GM21737 (cell line): ENCODE data around the gene SEMA3E.
"Not testable (repeated sequence)": the region's sequence is repeated elsewhere in the genome, so short reads cannot be mapped to it uniquely, and the experiment has no call there.

Experiments
- ATAC-seq: cut with Tn5 transposase; IDR thresholded peaks from one replicate; pipeline ENCODE4 v1.9.1; 2021; ENCODE audit warnings: mild to moderate bottlenecking, moderate library complexity; ENCODE audit not compliant: unreplicated experiment

The SEMA3E gene

DNA sequence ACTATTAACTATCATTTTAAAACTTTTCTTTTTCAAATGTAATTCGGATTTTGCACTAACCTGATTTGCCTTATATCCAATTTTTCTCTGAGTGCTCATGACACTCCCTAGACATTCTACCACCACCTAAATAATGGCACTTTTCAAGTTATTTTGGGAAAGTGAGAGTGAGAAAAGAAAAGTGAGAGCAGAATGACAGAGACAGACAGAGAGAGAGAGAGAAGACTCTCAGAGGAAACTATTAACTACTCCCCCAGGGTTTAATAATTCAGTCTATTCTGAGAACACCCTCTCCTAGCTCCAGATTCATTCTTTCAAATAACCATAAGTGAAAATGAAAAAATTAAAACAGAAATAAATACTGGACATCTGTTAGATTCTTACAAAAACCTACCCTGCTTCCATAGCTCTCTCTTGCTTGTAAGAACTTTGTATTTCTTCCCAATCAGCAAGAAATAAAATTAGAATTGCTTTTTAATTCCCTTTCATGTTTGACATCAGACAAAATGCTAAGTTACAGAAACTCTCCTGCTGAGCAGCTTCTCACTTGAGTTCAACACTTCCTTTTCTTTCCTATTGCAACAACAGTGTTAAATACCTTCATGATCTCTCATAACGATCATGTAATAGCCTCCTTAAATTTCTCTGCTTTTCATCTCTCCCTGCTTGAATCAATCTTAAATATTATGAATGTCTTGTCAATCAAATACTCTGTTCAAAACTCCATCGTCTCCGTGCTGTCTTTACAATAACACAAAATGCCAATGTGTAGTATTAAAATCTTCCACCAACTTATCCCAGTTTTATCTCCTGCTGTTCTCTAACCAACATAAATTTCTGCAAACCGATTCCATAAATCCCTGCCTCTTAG, 191.7 kb downstream of the SEMA3E start:
- ATAC-seq, result no peak

DNA sequence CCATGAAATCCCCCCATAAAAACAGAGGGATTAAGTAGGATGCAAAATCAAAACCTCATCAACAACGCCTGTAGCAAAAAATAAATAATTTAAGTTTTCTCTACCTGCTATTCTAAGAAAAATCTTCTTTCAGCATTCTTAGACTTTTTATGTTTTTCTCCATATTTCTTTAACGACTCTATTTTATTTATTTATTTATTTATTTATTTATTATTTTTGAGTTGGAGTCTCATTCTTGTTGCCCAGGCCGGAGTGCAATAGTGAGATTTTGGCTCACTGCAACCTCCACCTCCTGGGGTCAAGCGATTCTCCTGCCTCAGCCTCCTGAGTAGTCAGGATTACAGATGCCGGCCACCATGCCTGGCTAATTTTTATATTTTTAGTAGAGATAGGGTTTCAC, 192.5 kb downstream of the SEMA3E start:
- ATAC-seq, result no peak

DNA sequence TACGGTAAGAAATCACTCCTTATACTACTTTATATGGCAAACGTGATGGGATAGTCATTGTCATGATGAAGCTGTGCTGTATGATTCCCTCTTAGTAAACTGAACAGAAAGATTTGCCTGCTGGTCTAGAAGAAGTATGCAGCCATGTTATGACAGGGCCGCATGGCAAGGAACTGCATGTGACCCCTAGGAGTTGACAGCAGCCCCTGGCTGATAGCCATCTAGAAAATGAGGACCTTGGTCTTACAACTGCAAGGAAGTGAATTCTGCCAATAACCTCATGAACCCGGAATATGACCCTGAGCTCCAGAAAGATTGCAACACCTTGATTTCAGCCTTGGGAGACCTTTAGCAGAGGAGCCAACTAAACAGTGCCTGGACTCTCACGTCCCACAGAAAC, 193.3 kb downstream of the SEMA3E start:
- ATAC-seq, result no peak

DNA sequence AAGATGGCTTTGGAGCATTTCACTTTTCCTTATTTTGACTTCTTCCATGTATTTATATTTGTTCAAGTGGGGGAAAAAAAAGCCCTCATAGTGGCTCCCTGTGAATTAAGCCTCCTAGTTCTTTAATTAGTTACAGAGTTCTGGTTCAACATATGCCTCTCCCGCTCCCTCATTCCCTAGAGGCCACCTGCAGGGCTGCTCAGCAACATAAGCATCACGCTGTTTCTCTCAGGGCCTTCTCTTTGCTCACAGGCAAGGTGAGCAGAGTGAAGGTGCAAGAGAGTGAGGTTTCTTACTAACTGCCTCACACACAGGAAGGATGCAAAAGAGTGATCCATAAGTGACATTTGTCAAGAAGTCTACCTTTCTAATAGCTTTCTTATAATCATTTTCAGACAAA, 196.7 kb downstream of the SEMA3E start:
- ATAC-seq, result no peak

DNA sequence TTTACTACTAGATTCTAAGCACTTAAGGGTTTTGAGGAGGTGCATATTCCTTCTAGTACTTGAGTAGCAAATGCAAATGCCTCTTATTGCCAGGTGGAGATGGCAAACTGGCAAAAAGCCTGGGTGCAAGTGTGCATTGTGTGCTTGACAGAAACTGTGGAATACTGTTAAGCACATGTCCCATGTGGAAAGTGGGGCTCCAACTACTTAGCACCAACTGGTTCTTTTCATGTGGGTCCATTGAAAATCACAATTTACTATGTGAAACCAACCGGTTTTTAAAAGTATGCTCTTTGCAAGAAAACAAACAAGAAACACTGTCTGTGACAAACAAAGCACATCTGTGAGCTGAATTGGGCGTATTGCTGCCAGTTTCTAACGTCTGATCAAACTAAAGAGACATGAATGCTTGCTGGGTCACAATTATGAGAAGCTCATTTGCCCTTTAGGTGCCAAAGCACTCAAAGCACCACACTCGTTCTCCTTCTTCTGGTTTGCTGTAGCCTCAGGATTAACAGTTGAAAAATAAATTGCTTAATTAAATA, 197.4 kb downstream of the SEMA3E start:
- ATAC-seq, result no peak

DNA sequence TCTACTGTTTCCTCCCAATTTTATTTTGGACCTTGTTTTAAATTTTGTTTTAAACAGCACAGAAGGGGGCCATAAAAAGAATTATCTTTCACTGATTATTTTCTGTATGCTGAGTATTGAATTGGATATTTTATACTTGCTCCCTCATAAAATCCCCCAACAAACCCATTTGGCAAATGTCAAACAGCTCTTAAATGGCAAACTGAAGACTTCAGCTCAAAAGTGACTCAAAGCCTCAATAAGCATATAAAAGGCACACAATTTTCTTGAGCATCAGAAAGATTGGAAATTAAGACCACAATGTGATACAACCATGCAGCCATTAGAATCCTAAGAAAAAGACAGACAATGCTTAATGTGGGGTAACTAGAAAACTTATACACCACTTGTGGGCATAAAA, 199.2 kb downstream of the SEMA3E start:
- no peak for ATAC-seq

DNA sequence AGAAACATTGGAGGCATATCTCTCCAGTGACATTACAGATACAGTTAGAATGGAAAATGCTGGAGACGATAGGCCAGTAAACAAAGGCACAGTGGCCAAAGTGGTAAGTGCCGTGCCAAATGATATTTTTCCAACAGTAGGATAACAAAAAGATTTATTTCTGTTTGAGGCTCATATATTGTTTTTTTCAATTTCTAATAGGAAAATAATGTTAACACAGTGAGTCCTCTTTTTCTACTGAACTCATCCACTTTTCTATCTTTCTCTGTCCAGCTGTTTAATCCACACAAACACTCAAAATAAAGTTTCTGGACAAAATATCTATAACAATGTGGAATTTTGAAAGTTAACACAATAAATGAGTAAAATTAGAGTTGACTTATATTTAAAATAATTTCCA, 201.3 kb downstream of the SEMA3E start:
- ATAC-seq, result no peak

DNA sequence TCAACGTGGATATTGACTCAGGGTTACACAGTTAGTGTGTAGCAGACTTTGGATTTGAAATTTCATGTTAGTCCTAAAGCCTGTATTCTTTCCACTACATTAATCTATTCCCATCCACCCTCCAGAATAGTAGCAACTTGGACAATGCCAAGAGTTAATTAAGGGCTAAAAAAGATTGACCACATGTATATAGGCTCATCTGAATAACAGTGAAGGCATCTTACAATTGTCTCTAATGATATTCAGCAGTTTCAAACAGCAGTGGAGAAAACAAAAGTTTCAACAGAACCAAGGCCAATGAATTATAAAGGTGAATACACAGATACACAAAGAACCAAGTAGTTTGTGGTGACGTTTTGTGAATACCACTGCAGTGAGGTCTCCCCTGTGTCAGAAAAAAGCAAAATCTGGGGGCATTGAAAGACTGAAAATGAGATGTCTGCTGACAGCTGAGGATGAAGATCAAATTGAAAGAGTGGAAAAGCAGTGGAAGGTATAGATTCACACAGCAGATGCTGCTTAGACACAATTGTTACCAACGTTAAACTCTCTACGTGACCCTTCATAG, 202.8 kb downstream of the SEMA3E start:
- no peak for ATAC-seq

DNA sequence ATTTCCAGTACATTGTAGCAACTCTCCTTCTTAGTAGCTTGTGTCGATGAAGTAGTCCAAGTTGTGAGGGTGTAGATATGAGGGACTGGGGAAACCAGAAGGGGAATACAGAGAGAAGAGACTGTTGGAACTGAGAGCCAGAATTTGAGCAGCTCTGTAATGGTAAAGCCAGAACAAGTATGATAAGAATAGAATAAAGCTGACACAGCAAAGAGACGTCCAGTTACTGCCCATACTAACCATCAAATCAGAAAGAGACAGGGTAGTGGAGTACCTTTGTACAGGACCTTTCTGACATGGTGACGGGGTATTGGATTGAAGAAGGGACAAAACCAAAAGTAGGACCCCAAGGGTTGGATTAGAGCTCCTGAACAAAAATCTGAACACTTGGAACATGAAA, 206.0 kb downstream of the SEMA3E start:
- ATAC-seq, result no peak

DNA sequence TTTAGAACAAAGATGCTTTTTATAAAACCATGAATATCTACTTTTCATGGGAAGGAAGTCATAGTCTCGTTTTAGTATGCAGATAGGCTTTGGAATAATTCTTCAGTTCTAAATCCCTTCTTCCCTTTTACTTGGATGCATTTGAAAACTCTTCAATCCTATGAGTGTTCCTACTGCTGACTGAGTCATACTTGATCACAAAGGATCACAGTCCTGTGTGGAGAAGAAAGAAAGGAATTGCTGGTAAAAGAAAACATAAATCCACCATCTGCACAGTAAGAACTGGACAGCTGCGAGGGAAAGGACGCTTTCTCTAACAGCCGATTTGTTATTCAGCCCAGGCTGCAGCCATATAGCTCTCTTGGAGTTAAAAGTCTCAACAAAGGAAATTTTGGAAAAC, 209.9 kb downstream of the SEMA3E start:
- ATAC-seq, result no peak

DNA sequence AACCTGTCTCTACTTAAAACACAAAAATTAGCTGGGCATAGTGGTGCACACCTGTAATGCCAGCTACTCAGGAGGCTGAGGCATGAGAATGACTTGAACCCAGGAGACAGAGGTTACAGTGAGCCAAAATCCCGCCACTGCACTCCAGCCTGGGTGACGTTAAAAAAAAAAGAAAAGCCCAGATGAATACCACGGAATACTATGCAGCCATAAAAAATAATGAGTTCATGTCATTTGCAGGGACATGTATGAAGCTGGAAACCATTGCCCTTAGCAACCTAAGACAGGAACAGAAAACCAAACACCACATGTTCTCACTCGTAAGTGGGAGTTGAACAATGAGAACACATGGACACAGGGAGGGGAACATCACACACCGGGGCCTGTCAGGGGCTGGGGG, 218.7 kb downstream of the SEMA3E start:
- ATAC-seq, result not testable (repeated sequence)

DNA sequence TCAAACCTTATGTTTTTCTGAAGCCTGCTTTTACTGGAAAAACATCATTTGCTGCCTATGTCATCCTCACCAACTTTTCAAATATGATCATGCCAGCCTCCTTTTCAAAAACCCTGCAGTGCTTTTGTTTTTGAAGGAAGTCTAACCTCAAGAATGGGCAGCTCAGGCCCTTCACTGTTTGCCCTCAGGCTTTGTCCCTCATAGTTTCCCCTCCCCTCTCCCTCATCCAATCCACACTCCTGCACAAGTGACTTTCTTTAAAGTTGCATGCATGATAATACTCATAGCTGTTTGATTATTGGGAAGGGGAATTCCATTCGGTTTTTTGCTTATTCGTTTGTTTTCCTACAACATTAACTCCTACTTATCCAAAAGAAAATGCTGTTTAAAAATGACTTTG, 219.4 kb downstream of the SEMA3E start:
- no peak for ATAC-seq

DNA sequence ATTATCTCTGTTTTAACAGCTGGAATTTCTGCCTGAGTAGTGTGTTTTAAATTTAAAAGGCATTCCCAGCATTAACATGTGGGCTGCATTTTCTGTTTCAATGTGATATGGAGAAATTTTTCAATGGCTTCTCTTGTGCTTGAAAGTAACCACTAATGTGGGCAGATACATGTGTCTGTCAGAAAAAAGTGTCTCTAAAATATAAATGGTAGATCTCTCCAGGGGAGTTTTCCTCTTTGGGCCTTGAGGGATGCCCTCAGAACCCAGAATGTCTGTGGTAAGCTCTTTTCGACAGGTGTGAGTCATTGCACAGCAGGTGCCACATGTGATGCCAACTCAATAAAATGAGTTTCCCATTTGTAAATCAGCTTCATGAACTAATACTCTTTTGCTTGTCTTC, 221.1 kb downstream of the SEMA3E start:
- ATAC-seq, result no peak

DNA sequence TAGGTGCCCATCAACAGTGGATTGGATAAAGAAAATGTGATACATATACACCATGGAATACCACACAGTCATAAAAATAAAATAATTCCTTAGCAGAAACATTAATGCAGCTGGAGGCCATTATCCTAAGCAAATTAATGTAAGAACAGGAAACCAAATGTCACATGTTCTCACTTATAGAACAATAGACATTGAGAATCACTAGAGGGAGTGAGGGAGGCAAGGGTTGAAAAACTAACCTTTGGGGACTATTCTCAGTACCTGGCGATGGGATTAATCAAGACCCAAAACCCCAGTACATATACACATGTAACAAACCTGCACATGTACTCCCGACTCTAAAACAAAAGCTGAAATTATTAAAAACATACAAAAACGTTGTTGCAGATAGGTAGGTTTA, 222.6 kb downstream of the SEMA3E start:
- no peak for ATAC-seq

DNA sequence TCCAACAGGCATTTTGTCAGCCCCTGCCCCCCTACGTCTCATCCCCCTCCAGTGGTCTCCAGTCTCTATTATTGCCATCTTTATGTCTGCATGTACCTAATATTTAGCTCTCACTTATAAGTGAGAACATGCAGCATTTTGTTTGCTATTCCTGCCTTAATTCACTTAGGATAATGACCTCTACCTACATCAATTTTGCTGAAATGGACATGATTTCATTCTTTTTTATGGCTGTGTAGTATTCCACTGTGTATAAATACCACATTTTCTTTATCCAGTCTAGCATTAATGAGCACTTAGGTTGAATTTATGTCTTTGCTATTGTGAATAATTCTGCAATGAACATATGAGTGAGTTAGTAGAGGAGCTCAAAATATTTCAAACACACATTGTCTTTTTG, 229.9 kb downstream of the SEMA3E start:
- no peak for ATAC-seq

DNA sequence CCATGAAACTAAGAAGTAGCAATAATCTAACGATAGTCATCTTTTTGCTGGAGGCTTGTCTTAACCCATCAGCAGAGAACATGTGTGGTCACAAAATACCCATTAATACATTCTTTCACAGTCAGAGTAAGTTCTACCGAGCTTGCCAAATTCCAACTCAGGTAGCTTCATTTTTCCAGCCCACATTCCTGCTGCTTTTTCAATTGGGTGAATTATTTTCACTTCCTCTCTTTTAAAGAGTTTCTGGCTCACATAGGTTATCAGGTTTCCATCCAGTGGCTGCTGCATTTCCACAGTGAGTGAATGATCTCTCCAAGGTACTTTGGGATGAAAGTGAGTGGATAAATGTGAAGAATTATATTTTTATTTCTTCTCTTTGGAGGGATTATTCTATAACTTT, 233.1 kb downstream of the SEMA3E start:
- ATAC-seq, result no peak

DNA sequence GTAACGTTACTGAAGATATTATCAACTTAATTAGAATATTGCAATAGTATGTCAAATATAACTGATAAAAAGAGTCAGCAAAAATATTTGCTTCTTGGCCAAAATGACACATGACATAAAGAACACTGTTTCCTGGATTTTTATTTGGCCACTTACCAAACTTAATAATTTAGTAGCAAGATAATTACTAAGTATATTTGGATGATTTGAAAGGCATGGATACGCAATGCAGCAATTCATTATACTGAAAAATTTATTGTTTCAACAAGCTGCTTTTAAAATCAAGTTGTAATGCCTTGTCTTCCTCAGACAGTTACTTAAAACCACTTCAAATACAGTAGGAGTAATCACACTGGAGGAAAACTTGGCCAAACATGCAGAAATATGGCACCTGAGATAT, 234.0 kb downstream of the SEMA3E start:
- ATAC-seq, result no peak

DNA sequence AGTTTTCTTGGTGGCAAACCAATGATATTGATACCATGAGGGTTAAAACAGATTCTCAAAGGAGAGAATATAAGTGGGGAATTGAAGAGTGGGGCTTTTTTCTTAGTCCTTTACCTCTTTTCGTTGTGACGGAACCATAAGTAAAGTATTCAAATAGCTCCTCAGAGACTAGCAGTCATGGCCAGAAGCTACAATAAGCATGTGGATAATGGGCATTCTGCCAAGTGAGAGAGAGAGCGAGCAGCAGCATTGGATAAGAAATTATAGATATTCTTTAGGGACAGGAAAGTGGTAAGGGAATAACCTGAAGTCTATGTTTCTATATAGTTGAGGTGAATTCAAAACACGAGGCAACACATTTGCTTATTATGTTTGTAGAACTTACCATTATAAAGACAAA, 235.1 kb downstream of the SEMA3E start:
- no peak for ATAC-seq

DNA sequence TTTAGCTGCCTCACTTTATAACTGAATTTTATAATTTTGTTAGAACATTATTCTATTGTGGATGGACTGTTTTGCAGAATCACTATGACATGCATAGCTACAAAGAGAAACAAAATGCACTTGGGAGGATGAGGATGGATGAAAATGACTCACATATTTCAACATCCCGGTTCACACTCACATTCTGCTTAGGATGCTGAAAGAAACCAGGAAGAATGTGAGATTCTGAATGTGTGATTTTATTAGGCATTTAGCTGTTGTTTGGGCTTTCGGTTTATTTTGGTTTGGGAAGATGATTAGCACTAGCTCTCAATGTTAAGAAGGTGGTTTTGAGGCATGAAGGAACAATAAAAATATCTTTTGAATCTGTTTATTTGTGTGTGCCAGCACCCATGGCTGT, 235.5 kb downstream of the SEMA3E start:
- no peak for ATAC-seq

DNA sequence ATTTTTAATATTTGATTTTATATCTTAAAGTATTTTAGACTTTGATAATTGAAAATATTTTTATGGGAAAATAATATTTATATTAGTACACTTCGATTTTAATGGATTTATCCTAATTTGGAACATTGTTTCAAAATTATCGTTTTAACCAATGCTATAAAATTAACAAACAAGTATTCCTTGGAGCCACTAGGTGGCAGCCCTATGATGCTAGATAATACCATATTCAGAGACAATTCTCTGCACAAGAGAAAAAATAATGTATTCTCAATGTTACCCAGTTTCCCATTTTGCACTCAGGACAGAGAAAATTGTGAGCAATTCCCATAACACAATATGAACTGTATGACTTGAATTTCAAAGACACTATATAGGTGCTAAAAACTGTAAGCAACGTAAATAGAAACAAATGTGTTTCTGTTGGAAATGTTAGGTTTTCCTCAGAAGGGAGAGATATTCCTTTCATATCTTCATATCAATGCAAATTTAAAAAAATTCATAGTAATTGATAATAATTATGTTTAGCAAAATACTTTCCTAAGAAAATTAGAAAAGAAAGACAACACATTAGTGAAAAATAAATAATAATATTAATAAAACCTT, 237.8 kb downstream of the SEMA3E start:
- no peak for ATAC-seq

DNA sequence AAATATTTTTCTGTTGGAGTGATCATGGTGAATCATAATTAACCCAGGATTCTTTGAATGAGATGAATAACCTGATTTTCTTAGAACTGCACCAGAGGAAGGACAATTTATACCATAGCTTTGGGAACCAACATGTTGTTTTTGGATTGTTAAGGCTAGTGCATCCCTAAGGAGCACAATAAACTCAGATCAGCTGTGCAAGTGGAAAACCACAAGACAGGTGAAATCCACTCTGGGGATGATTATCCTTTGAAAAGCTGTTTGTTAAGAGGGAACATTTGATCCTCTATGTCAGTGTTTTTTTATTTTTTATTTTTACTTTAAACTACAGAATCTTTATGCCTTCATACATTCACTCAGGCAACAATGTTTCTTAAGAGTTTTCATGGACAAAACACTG, 254.2 kb downstream of the SEMA3E start:
- no peak for ATAC-seq

DNA sequence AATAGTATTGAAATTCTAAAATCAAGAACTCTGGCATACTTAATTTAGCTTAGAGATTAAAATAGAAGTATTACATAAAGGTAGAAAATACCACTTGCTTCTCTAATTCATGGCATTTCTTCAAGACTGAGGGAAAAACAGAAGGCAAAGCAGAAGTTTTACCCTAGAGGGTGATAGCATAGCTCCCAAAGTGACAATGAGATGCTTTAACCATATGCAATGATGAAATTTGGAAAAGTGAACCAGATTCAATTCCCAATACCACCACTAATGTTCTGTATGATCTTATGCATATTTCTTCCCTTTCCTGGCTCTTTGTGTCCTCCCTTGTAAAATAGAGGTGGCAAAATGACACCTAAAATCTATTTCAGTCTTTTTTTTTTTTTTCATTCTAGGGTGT, 260.5 kb downstream of the SEMA3E start:
- ATAC-seq, result no peak
